ENCODE measurements around the gene GLS.

The GLS gene

DNA sequence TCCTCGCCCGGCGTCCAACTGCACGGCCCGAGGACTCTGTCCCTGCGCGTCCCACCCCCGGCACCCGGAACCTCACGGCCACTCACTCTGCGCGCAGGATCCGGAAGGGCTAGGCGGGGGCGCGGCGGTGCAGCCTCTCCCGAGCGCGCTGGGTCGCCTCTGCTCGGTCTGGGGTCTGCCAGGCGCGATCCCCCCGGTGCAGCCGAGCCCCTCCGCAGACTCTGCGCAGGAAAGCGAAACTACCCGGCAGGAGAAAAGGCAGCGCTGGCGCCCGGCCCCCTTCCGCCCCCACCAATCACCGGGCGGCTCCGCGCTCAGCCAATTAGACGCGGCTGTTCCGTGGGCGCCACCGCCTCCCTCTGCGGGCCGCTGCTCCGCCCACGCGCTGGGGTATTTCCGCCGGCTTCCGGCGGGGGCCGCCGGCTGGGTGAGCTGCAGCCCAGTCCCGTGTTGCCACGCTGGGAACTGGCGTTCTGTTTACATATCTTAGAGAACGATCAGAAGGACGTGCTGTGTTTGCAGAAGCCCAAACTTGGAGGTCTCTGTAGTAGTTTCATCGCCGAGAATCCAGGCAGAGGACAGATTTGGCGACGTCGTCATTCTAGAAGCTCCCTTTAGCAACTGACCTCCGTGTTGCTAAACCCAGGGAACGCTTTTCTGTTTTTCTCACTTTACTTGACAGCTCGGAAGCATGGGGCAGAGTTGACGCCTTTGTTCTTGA, 133.5 kb downstream of the GLS start, which contains the start of gene STAT1 (continued):
- TF ChIP-seq, protein P1, sequence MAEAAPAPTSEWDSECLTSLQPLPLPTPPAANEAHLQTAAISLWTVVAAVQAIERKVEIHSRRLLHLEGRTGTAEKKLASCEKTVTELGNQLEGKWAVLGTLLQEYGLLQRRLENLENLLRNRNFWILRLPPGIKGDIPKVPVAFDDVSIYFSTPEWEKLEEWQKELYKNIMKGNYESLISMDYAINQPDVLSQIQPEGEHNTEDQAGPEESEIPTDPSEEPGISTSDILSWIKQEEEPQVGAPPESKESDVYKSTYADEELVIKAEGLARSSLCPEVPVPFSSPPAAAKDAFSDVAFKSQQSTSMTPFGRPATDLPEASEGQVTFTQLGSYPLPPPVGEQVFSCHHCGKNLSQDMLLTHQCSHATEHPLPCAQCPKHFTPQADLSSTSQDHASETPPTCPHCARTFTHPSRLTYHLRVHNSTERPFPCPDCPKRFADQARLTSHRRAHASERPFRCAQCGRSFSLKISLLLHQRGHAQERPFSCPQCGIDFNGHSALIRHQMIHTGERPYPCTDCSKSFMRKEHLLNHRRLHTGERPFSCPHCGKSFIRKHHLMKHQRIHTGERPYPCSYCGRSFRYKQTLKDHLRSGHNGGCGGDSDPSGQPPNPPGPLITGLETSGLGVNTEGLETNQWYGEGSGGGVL (tag by site-specific recombination; IDR thresholded peaks at IDR 0.05): no peak
- no peak for TF ChIP-seq ZBTB21 (tag by site-specific recombination; IDR thresholded peaks at IDR 0.05)
- TF ChIP-seq ZNF621 (tag by site-specific recombination; IDR thresholded peaks at IDR 0.05): no peak
- TF ChIP-seq ZNF311 (tag by site-specific recombination; IDR thresholded peaks at IDR 0.05; ENCODE audit: borderline replicate concordance): no peak
- TF ChIP-seq ZNF776 (tag by site-specific recombination; IDR thresholded peaks at IDR 0.05; ENCODE audit: borderline replicate concordance): no peak
- no peak for TF ChIP-seq ZNF791 (tag by site-specific recombination; IDR thresholded peaks at IDR 0.05)
- TF ChIP-seq, protein P2, sequence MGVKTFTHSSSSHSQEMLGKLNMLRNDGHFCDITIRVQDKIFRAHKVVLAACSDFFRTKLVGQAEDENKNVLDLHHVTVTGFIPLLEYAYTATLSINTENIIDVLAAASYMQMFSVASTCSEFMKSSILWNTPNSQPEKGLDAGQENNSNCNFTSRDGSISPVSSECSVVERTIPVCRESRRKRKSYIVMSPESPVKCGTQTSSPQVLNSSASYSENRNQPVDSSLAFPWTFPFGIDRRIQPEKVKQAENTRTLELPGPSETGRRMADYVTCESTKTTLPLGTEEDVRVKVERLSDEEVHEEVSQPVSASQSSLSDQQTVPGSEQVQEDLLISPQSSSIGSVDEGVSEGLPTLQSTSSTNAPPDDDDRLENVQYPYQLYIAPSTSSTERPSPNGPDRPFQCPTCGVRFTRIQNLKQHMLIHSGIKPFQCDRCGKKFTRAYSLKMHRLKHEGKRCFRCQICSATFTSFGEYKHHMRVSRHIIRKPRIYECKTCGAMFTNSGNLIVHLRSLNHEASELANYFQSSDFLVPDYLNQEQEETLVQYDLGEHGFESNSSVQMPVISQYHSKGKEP (tag by site-specific recombination; IDR thresholded peaks at IDR 0.05): peak; percentile 47; the same call in 1 of the 2 replicates
- peak; percentile 60; the same call in 1 of the 2 replicates for TF ChIP-seq GLIS1 (tag by site-specific recombination; IDR thresholded peaks at IDR 0.05)
- TF ChIP-seq GFI1B (tag by site-specific recombination; IDR thresholded peaks at IDR 0.05): no peak
- TF ChIP-seq SCRT1 (tag by site-specific recombination; IDR thresholded peaks at IDR 0.05; ENCODE audit: borderline replicate concordance): no peak
- no peak for TF ChIP-seq ZNF112 (tag by site-specific recombination; IDR thresholded peaks at IDR 0.05)
- TF ChIP-seq ZNF174 (tag by site-specific recombination; IDR thresholded peaks at IDR 0.05): no peak
- peak; percentile 63; the same call in 1 of the 2 replicates for TF ChIP-seq ZNF600 (tag by site-specific recombination; IDR thresholded peaks at IDR 0.05)
- TF ChIP-seq, protein P3, sequence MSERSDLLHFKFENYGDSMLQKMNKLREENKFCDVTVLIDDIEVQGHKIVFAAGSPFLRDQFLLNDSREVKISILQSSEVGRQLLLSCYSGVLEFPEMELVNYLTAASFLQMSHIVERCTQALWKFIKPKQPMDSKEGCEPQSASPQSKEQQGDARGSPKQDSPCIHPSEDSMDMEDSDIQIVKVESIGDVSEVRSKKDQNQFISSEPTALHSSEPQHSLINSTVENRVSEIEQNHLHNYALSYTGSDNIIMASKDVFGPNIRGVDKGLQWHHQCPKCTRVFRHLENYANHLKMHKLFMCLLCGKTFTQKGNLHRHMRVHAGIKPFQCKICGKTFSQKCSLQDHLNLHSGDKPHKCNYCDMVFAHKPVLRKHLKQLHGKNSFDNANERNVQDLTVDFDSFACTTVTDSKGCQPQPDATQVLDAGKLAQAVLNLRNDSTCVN (tag by site-specific recombination; optimal IDR thresholded peaks at IDR 0.05): peak; percentile 98
- TF ChIP-seq ZNF626 (tag by site-specific recombination; IDR thresholded peaks at IDR 0.05): no peak
- no peak for TF ChIP-seq ZNF664 (tag by site-specific recombination; IDR thresholded peaks at IDR 0.05)
- TF ChIP-seq ZNF239 (tag by site-specific recombination; IDR thresholded peaks at IDR 0.05): no peak
- TF ChIP-seq ZNF169 (tag by site-specific recombination; IDR thresholded peaks at IDR 0.05): no peak
- no peak for TF ChIP-seq ZNF155 (tag by site-specific recombination; IDR thresholded peaks at IDR 0.05)
- TF ChIP-seq ZBTB48 (tag by site-specific recombination; IDR thresholded peaks at IDR 0.05): no peak
- TF ChIP-seq ZEB2 (tag by site-specific recombination; IDR thresholded peaks at IDR 0.05): peak; percentile 83
- no peak for TF ChIP-seq ZNF433 (tag by site-specific recombination; IDR thresholded peaks at IDR 0.05; ENCODE audit: low read depth)
- peak; percentile 63; the same call in 1 of the 2 replicates for TF ChIP-seq ZNF610 (tag by site-specific recombination; IDR thresholded peaks at IDR 0.05; ENCODE audit: borderline replicate concordance)
- no peak for TF ChIP-seq GLI4 (tag by site-specific recombination; IDR thresholded peaks at IDR 0.05)
- peak; percentile 34; the same call in 1 of the 2 replicates for TF ChIP-seq ZSCAN30 (tag by site-specific recombination; IDR thresholded peaks at IDR 0.05)
- TF ChIP-seq ZNF324 (tag by site-specific recombination; IDR thresholded peaks at IDR 0.05): 0 out of 2 replicates have a peak, but pooled peaks have one; percentile 57
- TF ChIP-seq, protein P4, sequence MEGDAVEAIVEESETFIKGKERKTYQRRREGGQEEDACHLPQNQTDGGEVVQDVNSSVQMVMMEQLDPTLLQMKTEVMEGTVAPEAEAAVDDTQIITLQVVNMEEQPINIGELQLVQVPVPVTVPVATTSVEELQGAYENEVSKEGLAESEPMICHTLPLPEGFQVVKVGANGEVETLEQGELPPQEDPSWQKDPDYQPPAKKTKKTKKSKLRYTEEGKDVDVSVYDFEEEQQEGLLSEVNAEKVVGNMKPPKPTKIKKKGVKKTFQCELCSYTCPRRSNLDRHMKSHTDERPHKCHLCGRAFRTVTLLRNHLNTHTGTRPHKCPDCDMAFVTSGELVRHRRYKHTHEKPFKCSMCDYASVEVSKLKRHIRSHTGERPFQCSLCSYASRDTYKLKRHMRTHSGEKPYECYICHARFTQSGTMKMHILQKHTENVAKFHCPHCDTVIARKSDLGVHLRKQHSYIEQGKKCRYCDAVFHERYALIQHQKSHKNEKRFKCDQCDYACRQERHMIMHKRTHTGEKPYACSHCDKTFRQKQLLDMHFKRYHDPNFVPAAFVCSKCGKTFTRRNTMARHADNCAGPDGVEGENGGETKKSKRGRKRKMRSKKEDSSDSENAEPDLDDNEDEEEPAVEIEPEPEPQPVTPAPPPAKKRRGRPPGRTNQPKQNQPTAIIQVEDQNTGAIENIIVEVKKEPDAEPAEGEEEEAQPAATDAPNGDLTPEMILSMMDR (tag by site-specific recombination; IDR thresholded peaks at IDR 0.05): peak; percentile 38; the same call in 1 of the 2 replicates
- TF ChIP-seq ZNF146 (tag by site-specific recombination; IDR thresholded peaks at IDR 0.05): no peak

Measured in HEK293 (cell line).